NB4 (cell line): Measurements from ENCODE around the gene ZCCHC18.

Experiments
- POLR2A ChIP-seq: IDR thresholded peaks from 2 replicates; pipeline ENCODE4 v1.6.1; 2011; ENCODE audit warnings: mild to moderate bottlenecking; ENCODE audit not compliant: insufficient read length; ENCODE audit errors: extremely low read depth
- TF ChIP-seq, protein P1 (sequence below): IDR thresholded peaks from one replicate; pipeline ENCODE4 v1.5.1; 2012; ENCODE audit warnings: low read depth, low read length
- TF ChIP-seq, protein P2 (sequence below): IDR thresholded peaks from 2 replicates; pipeline ENCODE4 v1.6.1; 2011; ENCODE audit warnings: low read depth, low read length

DNA sequence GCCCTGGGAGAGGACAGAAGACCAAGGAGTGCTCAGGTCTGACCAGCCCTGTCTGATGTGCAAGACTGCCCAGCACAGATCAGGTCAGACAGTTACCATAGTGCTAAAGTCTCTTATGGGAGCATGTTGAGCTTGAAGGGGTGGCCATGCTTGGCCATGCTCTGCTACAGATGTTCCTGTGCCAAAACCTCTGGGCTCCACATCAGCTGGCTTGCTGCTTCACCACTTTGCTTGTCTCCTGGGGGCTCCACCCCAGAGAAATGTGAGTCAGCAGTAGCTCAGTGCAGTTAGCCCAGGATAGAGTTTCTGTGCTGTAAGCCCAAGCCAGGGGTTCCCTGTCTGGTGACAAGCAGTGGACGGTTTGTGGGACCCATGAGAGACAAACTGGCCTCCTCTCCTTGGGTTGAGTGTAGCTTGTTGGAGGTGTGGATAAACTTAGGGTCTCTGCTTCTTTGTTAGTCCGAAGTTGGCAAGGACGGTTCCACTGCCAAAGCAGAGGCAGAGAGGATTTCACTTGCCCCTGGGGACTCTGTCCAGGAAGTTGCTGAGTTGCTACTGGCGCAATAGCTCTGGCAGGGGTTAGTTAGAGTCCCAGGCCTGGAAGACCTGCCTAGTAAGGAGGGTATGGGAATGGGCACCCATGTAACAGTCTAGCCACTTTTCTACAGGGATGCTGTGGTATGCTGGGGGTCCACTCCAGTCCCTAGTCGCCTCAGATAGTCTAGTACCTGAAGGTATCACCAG lies 27.6 kb upstream of the ZCCHC18 start:
- TF ChIP-seq, protein P1, sequence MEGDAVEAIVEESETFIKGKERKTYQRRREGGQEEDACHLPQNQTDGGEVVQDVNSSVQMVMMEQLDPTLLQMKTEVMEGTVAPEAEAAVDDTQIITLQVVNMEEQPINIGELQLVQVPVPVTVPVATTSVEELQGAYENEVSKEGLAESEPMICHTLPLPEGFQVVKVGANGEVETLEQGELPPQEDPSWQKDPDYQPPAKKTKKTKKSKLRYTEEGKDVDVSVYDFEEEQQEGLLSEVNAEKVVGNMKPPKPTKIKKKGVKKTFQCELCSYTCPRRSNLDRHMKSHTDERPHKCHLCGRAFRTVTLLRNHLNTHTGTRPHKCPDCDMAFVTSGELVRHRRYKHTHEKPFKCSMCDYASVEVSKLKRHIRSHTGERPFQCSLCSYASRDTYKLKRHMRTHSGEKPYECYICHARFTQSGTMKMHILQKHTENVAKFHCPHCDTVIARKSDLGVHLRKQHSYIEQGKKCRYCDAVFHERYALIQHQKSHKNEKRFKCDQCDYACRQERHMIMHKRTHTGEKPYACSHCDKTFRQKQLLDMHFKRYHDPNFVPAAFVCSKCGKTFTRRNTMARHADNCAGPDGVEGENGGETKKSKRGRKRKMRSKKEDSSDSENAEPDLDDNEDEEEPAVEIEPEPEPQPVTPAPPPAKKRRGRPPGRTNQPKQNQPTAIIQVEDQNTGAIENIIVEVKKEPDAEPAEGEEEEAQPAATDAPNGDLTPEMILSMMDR = no peak
- no peak for TF ChIP-seq POLR2A
- TF ChIP-seq, protein P2, sequence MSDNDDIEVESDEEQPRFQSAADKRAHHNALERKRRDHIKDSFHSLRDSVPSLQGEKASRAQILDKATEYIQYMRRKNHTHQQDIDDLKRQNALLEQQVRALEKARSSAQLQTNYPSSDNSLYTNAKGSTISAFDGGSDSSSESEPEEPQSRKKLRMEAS = no peak
